A172 (cell line): ENCODE results near the gene ATP2A3. TPM values are rescaled to one million over a fixed set of nuclear protein-coding genes. Genes with fewer than 3 reads are reported as not detected.

Experiments
- DNase-seq: peaks from one replicate; pipeline ENCODE4 v3.0.0-alpha.2; 2015; ENCODE audit warnings: low spot score
- total RNA-seq: library from RNA; depleted of rRNA; stranded (reverse); fragments of >200 nt; shearing (Covaris generic); gene quantifications from 2 replicates; pipeline ENCODE4 v1.2.3, GENCODE V29; 2014

The ATP2A3 gene
- total RNA-seq, 1 experiment from 2014 or later = 5.8 TPM

DNA sequence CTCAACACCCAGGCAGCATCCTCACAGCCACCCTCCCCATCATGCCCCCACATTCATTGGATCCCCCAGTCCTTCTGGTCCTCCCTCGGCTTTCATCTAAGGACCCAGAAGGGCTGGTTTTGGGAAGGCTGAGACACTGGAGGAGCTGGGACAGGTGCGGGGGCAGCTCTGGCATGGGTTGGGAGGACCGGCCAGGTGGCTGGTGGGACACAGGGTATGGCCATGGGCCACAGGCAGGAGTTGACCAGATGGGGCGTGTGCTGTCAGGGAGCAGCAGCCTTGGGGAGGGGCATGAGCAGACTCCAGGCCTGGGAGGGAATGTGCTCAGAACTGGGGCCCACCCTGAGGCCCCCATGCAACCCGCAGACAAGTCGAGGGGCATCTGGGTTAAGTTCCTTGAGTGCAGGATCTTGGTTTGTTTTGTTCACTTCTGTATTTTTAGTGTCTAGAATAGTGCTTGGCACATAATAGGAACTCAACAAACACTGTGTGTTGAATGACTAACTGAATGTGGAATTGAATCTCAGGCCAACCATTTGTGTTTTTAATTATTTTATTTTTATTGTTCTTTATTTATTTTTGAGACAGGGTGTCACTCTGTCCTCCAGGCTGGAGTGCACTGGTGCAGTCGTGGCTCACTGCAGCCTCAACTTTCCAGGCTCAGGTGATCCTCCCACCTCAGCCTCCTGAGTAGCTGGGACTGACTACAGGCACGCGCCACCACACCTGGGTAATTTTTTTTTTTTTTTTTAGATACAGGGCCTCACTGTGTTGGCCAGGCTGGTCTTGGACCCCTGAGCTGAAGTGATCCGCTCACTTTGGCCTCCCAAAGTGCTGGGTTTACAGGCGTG is 53.6 kb downstream of the ATP2A3 start:
- no peak for DNase-seq

DNA sequence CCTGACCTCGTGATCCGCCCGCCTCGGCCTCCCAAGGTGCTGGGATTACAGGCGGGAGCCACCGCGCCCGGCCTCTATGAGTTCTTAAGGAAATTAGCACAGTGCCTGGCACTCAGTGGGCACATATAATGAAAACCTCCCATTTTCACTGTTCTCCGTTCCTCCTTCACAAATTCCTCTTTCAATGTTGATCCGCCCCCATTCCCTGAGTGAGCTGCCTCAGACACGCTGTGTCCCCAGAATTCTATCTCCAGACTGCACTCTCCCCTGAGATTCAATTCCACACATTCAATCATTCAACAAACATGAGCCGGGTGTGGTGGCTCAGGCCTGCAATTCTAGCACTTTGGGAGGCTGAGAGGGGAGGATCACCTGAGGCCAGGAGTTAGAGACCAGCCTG is 55.0 kb downstream of the ATP2A3 start:
- no peak for DNase-seq

DNA sequence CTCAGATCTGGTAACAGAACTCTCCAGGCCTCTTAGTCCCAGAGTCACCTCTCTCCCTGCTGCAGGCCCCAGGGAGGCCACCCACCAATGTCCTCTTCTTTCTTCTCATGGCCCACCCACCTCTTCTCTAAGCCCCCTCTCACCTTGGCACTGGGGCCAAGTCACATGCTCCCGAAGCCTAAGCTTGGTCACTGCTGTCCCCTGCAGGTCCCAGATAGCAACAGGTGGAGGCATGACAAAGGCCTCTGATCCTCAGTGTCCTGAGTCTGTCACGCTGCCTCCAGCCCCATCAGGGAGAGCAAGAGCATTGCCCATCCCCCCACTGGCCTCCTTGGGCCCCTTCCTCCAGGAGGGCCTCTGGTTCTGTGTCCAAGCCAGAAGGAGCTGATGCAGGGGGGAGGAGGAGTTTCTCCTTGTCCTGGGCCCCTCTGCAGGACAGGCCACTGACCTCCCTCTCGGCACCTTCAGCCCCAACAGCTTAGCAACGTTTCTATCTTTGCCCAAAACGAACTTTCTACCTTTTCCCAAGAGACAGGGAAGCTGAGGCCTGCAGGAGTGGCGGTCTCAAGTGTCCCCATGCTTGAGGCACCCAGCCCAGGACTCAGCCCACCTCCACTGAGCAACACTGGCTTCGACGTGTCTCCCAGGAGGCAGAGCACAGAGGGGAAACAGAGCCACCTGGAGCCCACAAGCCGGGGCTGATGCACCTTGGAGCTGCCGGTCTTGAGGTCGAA is 56.6 kb downstream of the ATP2A3 start:
- no peak for DNase-seq

DNA sequence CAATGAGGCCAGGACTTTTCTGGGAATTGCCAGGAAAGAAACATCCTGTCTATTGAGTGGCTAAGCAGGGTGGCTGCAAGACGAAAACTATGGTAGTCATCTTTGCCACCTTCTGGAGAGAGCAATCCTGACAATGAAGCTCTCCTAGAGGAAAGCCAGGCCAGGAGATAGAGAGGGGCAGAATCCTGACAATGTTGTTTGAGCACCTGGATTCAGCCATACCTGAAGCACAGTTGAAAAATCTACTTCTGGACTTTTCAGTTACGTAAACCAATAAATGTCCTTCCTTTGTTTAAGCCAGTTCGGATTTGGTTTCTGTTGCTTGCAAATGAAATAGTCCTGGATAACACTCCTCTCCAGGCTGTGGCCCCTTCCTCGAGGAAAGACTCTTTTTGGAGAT is 57.4 kb downstream of the ATP2A3 start:
- DNase-seq = no peak

DNA sequence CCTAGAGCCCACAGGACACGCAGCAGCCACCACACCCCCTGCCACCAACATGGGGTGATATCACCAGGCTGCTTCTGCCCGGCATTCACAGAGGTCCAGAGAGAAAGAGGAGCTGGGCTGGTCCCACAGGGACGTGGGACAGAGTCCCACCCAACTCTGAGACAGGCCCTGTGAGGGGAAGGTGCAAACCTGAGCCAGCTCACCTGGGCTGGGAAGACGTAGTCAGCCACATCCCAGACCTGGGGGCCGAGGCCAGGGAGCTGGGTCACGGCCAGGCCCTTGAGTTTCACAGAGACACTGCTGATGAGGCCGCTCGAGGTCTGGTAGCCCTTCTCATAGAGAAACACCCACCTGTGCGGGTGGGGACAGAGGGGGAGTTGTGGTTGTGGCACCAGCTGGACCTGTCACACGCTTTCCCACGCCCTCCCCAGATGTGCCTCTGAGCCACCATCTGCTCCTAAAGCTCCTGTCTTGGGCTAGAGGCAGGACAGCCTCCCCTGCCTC is 59.2 kb downstream of the ATP2A3 start:
- DNase-seq = no peak

DNA sequence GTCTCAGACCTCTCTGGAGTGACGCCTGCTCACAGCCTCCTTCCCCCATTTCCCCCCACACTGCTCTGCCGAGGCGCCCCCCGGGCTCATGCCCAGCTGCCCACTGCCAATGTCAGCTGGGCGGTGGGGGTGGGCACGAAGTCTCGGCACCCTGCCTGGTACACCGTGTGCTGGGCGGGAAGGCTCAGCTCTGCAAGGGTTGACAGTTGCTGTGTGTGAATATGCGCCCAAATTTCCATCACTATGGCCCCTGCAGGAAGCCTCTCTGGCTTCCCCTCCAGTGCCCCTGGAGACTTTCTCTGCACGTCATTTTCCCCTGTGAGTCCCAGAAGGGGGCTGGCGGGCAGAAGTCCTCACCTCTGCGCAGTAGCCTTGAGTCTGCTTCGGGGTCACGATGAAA is 59.7 kb downstream of the ATP2A3 start:
- DNase-seq = no peak

DNA sequence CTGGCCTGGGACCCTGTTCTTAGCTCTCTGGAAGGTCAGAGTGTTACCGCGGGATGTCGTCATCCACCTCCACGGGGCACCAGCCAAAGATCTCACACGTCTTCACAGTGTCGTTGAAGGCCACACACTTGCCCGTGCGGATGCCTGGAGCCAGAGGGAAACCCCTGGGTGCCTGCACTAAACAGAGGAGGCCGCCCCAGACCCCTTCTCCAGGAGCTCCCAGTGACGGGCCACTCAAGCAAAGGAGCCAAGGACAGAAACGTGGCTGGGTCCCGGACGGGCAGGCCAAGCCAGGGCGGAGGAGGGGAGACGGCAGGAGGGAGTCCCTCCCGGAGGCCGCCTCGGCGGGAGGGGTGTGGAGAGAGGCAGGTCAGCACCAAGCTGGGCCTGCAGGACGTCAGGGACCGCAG is 60.4 kb downstream of the ATP2A3 start:
- DNase-seq = no peak

DNA sequence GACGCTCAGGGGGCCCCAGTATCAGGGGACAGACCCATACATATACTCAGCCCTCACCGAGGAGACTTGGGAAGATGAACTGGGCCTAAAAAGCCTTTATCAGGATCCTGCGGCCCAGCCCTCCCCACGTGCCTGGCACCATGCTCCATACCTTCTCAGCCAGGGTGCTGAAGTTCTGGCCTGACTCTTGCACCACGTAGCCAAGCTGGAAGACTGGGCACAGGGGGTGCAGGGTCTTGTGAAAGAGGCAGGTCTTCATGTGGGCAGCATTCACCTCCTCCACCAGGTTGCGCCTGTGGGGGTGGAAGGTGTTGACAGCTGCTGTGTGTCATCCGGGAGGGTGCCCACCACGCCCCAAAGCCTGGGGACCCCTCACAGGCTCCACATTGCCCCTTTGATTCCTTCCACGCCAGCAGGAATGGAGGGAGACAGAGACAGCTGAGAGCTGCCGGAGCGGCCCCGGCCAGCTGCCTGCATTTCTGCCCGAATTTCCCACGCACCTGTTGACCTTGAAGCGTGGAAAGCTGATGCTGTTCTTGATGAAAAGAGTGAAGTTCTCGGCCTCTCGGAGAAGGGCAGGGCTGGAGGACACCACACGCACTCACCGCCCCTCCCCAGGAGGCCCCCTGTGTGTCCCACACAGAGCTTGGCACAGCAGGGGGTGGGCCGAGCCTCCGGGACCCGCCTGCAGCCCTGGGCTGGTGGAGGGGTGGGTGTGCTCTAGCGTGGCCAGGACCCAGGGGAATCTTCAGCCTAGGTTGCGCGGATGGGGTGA is 61.0 kb downstream of the ATP2A3 start:
- no peak for DNase-seq

DNA sequence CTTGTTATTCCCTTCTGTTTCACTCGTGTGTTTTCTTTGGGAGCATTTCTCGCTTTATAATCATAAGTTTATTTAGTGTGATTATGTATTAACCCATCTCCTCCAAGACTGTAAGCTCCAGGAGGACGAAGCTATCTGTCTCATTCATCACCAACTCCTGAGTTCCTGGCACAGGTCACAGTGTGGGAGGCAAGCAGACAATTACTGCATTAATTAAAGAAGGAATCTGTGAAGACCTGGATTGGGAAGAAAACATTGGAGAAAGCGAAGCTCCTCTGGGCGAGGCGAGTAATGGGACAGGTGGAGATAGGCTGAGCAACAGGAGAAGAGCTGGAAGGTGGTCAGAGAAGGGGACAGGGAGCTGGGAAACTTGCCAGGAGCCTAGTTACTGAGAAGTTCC is 63.6 kb downstream of the ATP2A3 start:
- no peak for DNase-seq

DNA sequence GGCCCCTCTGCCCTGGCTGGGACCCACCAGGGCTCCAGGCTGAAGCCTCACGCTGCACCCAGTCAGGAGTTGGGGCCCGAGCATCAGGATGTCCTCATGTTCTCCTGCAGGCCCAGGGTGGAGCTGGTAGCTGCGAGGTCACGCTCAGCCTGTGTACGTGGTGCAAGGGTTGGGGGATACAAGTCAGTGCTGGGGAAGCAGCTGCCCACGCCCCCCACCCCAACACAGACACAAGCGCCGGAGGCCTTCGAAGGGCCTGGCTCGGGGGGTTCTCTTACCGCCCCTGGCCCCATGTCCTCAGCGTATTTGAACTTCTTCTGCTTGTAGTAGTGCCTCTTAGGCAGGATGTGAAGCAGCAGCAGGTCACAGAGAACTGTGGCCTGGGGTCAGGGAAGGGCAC is 66.5 kb downstream of the ATP2A3 start:
- no peak for DNase-seq

DNA sequence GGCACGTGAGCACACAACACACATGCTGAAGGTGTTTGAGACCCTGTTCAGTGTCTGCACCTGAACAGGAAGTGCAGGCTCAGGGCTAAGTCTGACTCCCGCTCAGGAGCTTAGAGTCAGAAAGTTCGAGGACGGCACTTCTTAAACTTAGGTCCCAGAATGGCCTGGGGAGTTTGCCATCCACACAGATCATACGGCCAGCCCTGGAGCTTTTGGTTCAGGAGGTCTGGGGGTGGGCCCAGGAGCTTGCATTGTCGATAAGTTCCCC is 67.3 kb downstream of the ATP2A3 start:
- no peak for DNase-seq

DNA sequence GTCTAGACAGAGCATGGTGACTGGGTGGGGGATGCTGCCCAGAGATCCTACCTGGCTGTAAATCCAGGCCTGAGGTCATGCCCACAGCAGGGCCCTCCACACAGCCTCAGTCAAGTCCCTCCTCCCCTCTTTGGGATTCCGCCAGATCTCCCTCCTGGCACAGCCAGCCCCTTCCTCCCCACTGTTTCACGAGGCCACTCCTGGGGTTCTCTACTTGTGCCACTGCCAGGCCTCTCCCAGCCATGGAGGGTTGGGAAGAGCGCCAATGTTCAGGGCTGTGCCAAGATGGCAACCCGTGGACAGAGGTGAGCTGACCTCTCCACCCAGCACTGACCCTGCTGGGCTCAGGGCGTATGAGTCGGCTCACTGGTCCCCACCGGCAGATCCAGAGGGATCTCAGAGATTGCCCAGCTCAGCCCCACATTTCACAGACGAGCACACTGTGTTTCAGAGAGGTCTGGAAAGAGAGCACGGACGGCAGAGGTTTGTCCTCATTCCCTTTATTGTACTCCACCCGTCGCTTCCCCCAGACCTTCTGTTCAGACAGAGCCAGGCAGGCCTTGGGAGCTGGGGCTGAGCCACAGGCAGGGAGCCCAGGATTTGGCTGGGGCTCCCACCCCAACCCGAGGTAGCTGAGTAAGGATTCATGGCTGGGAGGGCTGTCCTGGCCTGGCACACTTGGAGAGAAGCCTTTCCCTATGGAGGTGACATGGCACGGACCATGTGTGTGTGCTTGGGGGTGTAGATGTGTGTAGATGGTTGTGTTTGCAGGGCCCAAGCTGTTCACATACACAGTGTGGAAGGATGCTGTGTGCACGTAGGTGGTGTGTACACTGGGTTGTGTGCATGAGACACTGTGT is 67.9 kb downstream of the ATP2A3 start:
- DNase-seq = no peak

DNA sequence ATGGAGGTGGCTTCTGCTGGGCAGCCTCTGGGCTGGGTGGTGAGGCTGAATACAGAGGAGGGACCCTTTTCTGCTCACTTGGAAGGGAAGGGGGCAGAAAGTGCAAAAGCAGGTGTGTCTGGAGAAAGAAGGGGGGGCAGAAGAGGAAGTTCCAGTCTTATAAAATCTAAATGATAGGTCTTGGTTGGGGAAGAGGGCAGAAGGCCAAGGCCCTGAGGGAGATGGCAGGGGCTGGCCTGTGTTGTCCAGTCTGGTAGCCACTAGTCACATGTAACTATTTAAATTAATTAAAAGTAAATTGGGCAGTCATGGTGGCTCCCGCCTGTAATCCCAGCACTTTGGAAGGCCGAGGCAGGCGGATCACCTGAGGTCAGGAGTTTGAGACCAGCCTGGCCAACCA is 68.9 kb downstream of the ATP2A3 start:
- DNase-seq = no peak

DNA sequence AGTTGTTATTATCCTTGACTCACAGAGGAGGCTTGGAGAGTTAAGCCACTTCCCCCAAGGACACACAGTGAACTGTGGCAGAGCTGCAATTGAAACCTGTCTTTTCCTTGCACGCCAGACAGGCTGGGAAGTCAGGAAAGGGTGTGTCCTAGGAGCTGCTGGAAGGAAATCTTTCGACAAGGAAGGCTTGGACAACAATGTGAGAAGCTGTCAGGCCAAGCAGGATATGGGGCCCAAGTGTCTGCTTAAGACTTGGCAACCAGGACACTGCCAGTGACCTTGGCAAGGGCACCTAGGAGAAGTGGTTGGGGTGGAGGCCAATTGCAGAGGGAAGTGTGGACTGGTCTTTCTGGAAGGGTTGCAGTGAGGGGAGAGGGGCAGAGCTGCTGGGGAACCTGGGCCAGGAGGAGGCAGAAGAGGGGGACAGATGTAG is 69.3 kb downstream of the ATP2A3 start:
- DNase-seq = peak; percentile 60

DNA sequence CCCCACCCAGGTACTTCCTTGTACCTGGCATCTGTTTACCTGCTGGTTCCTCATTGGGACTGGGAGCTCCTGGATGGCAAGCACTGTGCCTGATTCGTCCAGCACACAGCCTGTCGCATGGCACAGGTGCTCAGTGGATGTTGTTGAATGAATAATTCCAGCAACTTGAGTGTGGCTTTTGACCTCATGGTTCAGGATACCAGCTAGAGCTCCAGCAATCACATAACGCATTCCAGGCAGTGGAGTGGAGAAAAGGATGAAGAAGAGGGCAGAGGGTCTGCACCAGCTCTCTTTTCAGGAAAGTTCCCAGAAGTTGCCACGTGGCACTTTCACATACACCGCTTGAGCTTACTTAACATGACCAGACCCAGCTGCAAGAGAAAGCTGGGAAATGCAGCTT is 70.0 kb downstream of the ATP2A3 start:
- no peak for DNase-seq

DNA sequence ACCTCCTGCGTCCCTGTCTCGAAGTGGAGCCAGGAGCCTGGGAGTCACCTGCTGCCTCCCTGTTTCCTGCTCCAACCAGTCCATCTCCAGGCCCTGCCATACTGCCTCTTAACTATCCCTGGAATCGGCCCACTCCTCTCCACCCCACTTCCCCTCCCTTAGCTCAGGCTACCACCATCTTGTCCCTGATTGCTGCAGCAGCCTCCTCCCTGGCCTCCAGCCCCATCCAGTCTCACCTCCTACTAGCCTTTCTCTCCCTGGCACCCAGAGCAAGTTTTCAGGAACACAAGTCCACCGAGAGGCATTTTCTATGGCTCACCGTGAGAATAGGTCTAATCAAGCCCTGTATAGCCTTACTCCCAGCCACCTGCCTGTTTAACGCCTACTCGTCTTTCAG is 70.5 kb downstream of the ATP2A3 start:
- DNase-seq = no peak

DNA sequence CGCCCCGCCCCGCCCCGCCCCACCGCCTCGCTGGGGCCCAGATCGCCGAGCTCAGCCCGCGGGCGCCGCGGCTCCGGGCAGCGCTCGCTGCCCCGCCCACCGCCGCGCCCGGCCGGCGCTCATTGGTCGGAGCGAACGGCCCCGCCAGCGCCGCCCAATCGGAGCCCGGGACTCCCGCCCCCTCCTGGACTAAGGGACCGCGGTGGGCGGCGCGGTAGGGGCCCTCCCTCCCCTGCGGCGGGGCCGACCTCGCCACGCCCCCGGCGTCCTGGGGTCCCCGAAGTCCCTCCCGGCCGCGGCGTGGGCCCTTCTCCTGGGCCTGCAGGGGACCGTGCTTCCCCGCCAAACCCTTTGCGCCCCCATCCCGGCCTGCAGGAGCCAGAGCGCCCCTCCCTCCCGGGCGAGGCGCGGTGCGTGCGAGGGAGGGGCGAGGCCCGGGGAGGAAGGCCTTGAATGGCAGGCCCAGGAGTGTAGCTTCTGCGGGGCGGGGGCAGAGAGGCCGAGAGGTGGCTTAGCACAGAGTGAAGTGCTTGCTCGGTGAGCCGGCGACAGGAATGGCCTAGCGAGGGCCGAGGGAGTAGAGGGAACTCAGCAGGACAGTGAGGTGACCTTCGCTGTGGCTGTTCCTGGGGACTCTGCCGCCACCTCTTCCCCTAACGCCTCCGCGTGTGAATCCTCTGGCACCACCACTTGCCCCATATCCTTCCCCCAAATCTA is 71.1 kb downstream of the ATP2A3 start, which contains the start of gene CAMKK1:
Gene CAMKK1, minus strand, starts transcription at position 51 of the 717 bp plus-strand sequence. CDS start 7,366 bp downstream, outside the sequence.
- DNase-seq = peak; percentile 81

DNA sequence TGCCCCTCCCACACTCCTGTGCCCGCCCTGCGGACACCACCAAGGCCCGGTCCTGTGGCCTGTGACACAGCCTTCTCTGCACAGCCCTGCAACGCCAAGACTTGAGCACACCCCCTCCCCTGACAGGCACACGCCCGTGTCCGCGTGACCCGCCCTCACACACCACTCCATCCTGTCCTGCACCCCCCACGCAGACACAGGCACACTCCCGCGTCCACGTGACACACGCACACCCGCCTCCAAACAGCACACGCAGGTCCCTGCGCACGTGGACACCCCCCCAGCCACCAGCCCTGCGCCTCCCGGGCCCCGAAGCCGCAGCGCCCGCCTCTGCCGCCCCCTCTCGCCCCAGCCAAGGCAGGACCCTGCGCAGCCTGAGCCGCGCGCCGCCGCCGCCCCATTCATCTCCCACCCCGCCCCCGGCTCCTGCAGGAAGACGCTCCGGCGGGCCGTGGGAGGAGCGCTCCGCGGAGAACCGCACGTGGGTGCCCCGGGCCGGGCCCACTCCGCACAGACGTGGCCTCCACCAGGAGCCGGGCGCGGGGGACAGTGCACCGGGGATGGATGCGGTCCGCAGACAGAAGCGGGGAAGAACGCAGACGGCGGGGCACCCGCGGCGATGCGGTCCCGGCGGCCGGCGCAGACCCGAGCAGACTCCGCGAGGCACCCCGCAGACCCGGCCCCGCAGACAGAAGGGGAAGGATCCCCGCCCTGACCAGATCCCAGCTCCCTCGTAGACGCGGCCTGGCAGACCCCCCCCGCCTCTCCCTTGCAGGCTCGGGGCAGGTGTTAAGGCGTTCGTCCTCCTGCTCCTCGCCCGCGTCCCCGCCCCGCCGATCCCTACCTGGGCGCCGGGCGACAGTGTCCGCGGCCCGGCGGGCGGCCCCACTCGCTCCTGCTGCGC is 71.9 kb downstream of the ATP2A3 start:
- DNase-seq = peak; percentile 92

DNA sequence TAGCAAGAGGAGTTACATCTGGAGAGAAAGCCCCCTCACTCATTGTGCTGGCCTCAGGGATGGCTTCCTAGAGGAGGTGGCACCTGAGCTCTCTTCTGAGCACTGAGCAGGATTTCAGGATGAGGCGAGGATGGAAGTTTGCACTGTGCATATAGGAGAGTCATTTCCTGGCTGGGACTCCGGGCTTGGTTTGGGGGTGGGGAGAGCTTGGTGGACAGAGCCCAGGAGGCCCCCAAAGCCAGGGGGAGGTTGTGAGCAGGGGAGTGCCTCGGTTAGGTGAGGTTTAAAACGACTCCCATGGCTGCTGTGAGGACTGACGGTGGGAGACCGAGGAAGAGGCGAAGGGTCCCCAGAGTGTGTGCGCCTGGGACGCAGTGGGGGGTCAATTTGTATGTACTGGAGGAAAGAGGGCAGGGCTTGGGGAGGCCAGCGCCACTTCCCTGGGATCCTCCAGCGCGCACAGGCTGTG is 72.6 kb downstream of the ATP2A3 start:
- DNase-seq = peak; percentile 70

DNA sequence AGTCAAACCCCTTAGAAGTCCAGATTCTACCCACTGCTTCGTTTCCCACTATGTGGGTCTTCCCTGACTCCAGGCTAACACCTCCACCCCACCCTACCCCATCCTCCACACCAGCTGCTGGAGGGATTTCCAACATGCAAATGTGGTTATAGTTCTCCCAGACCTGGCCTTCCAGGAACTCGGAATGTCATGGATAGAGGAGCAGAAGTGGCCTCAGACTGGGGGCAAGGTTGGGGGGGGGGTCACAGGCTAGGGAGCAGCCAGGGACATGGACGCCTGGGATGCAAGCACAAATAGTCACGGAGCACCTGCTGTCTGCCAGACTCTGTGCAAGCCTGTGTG is 73.4 kb downstream of the ATP2A3 start:
- DNase-seq = no peak
